Tibial nerve (tissue), 4 donors: ENCODE measurements around the gene QPCTL.

ENCODE experiments used
- EP300 ChIP-seq, 2 donors: sonication (generic); formaldehyde crosslinking; IDR thresholded peaks; one replicate each; pipeline ENCODE4 v1.6.1; 2017; ENCODE audit warnings: antibody characterized with exemption in 2 of 2, mild to moderate bottlenecking in 1 of 2
- POLR2A ChIP-seq, 2 donors: fragments of 450-650 bp; IDR thresholded peaks; one replicate each; pipeline ENCODE4 v1.6.1; 2017; ENCODE audit warnings: antibody characterized with exemption in 2 of 2, mild to moderate bottlenecking in 2 of 2, moderate library complexity in 2 of 2
- TF ChIP-seq, protein P1 (sequence below), 5 experiments: fragments of 200-600 bp in 3 of 5; fragments of 450-650 bp in 2 of 5; sonication (generic) in 3 of 5; IDR thresholded peaks; one replicate each; pipeline ENCODE4 v1.5.1; 2016 to 2019; ENCODE audit warnings: antibody characterized with exemption in 5 of 5, mild to moderate bottlenecking in 3 of 5, moderate library complexity in 2 of 5

DNA sequence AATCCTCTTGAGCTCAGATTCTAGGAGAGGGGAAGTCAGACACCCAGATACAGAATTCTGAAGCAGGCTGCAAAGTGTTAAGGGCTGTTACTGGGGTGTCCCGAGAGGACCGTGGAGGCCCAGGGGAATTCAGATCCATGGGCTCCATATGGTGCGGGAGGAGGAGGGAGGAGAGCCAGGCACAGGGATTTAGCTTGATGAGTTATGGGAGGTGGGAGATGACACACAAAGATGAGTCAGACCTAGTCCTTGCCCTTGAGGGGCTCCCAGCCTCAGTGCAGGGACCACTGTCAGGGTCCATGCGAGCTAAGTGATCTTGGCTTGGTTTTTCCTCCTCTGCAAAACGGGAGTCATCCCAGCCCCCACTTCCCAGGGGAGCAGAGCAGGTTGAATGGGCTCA is 38.8 kb upstream of the QPCTL start:
- TF ChIP-seq, protein P1, sequence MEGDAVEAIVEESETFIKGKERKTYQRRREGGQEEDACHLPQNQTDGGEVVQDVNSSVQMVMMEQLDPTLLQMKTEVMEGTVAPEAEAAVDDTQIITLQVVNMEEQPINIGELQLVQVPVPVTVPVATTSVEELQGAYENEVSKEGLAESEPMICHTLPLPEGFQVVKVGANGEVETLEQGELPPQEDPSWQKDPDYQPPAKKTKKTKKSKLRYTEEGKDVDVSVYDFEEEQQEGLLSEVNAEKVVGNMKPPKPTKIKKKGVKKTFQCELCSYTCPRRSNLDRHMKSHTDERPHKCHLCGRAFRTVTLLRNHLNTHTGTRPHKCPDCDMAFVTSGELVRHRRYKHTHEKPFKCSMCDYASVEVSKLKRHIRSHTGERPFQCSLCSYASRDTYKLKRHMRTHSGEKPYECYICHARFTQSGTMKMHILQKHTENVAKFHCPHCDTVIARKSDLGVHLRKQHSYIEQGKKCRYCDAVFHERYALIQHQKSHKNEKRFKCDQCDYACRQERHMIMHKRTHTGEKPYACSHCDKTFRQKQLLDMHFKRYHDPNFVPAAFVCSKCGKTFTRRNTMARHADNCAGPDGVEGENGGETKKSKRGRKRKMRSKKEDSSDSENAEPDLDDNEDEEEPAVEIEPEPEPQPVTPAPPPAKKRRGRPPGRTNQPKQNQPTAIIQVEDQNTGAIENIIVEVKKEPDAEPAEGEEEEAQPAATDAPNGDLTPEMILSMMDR (IDR thresholded peaks at IDR 0.05) = no peak
- TF ChIP-seq POLR2A (IDR thresholded peaks at IDR 0.05) (no peak), EP300 (IDR thresholded peaks at IDR 0.05) (no peak)
